GM19463 (cell line): Measurements from ENCODE around the gene ZFPM1.

Experiments
- ATAC-seq: cut with Tn5 transposase; IDR thresholded peaks from one replicate; pipeline ENCODE4 v1.9.1; 2021; ENCODE audit warnings: mild to moderate bottlenecking, moderate library complexity; ENCODE audit not compliant: unreplicated experiment

Gene ZFPM1

DNA sequence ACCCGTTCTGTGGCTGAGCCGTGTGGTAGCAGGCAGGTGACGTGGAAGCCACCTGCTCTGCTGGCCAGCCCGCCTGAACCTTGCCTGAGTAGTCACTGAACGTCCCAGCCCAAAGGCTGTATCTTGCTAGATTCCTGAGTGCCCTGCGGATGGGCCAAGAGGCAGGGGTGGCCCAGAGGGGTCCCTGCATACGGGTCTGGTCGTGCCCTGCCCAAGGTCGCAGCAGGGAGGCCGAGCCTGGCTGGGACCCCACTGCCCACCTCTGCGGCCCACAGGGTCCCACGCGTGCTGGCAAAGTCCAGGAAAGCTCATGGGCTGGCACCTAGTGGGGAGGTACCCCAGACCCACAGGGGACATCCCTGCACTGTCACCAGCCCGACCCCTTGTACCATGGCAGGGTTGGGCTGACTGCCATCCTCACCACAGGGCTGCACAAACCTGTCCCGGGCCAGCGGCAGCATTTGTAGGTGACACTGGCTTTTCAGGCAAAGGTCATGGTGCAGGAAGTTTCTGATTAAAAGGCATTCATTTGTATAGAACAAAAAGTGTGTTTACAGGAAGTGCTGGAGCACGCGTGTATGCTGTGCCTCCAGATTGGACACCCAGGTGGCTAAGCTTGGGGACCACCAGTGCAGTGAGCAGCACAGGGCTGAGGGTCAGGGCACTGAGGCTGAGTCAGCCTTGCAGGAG, 72.0 kb downstream of the ZFPM1 start:
- no peak for ATAC-seq

- no peak for ATAC-seq
These were observed 72.5 kb downstream of the ZFPM1 start for GRCh38 chr16:88525663-88525990.

GRCh38 chr16:88526008-88526905, 73.2 kb downstream of the ZFPM1 start:
- no peak for ATAC-seq

DNA sequence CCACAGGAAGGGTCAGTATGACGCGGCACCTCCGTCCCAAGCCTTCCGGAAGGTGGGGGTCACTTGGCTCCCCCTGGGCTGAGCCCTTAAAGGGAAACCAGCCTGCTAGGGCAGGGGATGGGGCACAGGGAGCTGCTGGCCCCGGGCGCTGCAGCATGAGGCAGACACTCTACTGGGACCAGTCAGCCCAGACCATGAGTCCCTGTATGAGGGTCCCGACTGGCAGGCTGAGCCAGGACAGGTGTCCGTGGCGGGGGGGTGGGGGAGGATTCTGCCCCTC, 73.8 kb downstream of the ZFPM1 start:
- ATAC-seq = no peak

- no peak for ATAC-seq
These were observed 74.3 kb downstream of the ZFPM1 start for GRCh38 chr16:88527186-88527936.

DNA sequence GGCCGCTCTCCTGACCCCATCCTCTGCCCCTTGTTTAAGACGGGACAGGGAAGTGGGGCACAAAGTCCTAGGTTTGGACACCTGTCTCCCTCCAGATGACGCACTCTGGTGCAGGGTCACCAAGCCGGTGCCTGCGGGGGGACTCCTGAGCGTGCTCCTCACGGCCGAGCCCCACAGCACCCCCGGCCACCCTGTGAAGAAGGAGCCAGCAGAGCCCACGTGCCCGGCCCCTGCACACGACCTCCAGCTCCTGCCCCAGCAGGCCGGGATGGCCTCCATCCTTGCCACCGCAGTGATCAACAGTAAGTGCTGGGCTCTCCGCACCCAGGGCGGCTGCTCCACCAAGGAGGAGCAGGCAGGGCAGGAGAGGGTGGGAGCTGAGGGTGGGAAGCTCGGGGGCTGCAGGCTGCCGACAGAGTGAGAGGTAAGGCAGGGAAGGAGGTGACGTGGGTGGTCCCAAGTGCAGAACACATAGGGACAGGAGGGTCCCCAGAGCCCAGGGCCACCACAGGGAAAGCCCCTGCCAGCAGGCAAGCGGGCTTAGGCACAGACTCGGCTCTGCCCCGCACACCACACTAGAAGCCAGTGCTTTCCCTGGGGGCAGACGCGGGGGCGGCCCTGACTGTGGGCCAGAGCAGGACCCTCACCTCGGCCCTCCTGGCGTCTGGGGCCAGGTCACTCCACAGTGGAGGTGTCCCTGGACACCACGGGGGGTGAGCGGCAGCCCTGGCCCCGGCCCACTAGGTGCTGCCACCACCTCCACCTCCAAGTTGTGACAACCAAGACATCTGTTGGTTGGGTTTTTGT, 75.1 kb downstream of the ZFPM1 start:
- ATAC-seq = no peak

DNA sequence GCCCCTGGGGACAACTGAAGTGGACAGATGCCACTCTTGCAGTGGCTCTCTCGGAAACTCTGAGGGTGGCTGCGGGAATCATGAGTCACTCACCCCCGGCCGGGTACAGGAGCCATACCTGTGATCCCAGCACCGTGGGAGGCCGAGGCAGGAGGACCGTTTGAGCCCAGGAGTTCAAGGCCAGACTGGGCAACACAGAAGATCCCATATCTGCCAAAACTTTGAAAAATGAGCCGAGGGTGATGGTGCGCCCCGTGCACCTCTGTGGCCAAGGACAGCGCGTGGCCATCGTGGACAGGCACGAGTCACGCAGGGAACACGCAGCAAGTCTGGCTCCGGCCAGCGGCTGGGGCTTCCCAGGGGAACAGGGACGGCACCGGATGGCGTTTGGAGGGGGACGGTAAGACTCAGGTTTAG, 75.8 kb downstream of the ZFPM1 start:
- ATAC-seq = no peak

DNA sequence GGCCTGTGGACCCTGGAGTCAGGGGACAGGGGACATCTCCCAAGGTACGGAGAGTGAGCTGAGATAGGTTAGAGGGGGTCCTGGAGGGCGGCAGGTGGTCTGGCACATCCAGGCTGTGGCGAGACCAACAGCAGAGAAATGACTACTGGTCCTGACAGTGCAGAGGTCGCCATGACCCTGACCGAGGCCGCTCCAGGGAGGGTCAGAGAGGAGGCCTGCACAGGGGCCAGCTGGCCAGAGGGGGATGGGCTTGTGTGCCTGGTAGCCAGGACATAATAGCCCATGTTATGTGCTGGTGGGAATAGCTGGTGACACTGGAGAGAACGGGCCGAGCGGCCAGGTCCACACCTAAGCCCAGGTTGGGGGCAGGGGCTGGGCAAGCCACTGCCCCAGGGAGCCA, 76.5 kb downstream of the ZFPM1 start:
- no peak for ATAC-seq

DNA sequence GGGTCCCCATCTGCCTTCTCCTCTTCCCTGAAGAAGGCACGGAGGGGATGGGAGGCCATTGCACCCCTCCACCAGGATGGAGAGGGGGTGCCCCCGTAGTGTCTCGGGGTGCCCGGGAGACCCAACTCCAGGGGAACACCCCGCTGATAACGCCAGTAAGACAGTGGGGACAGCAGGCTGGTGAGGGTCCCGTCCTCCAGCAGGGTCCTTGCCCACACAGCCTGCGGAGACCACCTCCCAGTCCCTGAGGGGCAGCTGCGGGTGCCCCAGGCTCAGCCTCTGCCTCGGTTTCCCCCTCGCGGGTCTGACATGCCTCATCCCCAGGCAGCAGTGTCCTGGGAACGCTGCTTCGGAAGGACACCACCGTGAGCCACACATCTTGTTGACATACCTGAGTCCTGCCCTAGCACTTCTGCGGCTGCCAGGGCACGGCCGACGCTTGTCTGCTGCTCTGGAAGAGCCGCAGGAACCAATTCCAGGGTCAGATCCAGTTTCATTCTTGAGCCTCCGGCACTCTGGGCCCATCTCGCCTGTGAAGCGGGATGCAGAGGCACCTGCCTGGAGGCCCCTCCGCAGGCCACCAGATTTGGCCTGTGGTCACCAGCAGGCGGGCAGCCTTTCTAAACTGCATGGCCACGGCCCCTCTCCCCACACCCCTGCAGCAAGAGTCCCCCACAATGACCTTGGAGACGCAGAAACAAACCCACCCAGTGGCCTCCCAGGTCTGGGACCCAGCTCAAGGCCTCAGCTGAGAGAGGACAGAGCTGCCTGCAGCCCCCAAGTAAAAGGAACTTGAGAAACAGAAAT, 77.2 kb downstream of the ZFPM1 start:
- ATAC-seq = no peak

DNA sequence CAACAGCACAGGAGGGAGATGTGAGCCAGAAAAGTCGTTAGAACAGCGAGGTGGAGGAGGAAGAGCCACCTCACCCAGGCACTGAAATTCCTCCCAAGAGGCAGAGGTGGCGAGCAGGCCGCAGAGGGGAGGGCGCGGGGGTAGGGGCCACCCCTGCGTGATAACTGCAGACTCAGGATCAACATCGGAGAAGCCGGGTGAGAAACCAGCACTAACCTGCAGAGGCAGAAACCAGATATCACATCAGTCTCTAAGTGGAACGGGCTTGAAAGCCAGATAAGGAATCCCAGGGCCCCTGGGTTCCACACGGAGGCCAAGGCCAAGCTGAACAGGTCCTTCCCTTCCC, 77.8 kb downstream of the ZFPM1 start:
- ATAC-seq = no peak

DNA sequence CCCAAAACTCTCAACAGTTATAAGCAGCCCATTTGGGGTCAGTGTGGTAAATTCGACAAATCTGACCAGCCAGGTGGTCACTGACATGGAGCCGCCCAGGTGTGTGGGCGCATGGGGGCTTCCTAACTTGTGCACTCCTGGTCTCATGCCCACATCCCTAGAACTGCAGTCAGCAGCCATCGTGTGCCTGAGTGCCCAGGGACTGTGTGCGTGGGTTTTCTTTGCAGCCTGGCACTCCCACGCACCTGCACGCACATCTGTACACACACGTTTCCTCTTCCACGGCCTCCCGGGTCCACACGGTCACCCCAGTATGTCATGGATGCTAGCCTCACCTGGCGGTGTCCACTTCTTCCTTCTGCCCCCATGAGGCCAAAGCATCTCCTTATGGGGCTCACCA, 78.3 kb downstream of the ZFPM1 start:
- no peak for ATAC-seq

GRCh38 chr16:88531931-88532433, 78.9 kb downstream of the ZFPM1 start:
- no peak for ATAC-seq

GRCh38 chr16:88532434-88533241, 79.6 kb downstream of the ZFPM1 start:
- no peak for ATAC-seq

- no peak for ATAC-seq
These were observed 80.4 kb downstream of the ZFPM1 start for GRCh38 chr16:88533381-88533917.

DNA sequence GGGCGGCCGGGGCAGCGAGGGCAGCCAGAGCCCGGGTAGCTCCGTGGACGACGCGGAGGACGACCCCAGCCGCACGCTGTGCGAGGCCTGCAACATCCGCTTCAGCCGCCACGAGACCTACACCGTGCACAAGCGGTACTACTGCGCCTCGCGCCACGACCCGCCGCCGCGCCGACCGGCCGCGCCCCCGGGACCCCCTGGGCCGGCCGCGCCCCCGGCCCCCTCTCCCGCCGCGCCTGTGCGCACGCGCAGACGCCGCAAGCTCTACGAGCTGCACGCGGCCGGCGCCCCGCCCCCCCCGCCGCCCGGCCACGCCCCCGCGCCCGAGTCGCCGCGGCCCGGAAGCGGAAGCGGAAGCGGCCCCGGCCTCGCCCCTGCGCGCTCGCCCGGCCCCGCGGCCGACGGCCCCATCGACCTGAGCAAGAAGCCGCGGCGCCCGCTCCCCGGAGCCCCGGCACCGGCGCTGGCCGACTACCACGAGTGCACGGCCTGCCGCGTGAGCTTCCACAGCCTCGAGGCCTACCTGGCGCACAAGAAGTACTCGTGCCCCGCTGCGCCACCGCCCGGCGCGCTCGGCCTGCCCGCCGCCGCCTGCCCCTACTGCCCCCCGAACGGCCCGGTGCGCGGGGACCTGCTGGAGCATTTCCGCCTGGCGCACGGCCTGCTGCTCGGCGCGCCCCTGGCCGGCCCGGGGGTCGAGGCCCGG, 81.0 kb downstream of the ZFPM1 start:
- ATAC-seq = peak; percentile 78

DNA sequence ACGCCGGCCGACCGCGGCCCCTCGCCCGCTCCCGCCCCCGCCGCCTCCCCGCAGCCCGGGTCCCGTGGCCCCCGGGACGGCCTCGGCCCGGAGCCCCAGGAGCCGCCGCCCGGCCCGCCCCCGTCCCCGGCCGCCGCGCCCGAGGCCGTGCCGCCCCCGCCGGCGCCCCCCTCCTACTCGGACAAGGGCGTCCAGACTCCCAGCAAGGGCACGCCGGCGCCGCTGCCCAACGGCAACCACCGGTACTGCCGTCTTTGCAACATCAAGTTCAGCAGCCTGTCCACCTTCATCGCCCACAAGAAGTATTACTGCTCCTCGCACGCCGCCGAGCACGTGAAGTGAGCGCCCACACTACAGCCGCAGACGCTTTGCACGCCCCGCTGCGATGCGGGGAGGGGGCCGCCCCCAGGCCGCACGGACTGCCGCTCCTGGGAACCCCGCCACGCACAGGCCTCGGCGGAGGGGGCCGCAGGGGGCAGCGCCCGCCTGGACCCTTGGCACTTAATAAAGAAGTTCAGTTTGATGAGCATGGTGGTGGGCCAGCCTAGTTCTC, 81.6 kb downstream of the ZFPM1 start:
- ATAC-seq = peak; percentile 17

DNA sequence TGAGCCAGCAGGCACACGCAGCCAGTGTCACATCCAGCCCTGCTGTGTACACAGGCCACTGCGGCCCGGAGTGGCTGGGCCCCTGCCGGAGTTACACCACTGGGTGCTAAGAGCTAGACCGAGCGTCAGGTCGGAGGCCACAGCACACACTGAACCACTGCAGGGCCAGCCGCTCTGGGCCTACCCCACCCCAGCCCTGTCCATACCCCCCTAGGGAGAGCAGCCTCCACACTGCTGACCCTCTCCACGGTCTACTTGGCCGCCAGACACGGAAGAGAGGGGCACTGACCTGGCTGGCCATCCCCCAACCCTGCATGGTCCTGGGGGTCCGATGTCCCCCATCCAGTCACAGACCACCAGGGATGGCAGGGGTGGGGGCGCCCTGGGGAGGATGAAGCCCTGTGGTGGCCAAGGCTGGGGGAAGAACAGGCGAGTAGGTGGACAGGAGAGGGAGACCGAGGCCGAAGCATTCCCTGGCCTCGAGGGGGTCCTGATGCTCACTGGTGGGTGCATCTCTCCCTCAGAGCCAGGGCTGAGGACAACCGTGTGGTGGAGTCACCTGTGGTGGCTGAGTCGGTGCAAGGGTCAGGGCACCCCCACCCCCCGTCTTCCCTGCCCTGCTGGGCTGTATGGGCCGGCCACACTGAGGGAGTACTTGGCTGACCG, 82.2 kb downstream of the ZFPM1 start:
- no peak for ATAC-seq

DNA sequence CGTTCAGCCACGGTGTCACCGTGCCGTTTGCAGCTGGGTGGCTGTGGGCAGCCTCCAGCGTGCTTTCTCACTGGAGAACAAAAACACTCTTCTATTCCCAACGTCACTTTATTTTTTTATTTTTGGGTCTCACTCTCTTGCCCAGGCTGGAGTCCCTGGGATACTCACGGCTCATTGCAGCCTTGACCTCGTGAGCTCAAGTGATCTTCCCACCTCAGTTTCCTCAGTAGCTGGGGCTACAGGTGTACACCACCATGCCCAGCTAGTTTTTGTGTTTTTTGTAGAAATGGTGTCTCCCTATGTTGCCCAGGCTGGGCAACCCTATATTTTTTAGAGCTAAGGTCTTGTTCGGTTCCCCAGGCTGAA, 82.8 kb downstream of the ZFPM1 start:
- ATAC-seq = no peak
